ENCODE measurements around the gene ASAP2.

GRCh38 chr2:9249020-9249800 is 42.6 kb downstream of the ASAP2 start:
- TF ChIP-seq, protein P1, sequence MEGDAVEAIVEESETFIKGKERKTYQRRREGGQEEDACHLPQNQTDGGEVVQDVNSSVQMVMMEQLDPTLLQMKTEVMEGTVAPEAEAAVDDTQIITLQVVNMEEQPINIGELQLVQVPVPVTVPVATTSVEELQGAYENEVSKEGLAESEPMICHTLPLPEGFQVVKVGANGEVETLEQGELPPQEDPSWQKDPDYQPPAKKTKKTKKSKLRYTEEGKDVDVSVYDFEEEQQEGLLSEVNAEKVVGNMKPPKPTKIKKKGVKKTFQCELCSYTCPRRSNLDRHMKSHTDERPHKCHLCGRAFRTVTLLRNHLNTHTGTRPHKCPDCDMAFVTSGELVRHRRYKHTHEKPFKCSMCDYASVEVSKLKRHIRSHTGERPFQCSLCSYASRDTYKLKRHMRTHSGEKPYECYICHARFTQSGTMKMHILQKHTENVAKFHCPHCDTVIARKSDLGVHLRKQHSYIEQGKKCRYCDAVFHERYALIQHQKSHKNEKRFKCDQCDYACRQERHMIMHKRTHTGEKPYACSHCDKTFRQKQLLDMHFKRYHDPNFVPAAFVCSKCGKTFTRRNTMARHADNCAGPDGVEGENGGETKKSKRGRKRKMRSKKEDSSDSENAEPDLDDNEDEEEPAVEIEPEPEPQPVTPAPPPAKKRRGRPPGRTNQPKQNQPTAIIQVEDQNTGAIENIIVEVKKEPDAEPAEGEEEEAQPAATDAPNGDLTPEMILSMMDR (IDR thresholded peaks at IDR 0.05): no peak
- no peak for TF ChIP-seq POLR2A (IDR thresholded peaks at IDR 0.05)
- peak in 1 of 2 donors; percentile 19 for TF ChIP-seq EP300 (IDR thresholded peaks at IDR 0.05)

Measured in tibial nerve (tissue), 4 donors.